Gastrocnemius medialis (tissue), 4 donors: ENCODE results near the gene SPEN. TPM values are rescaled to one million over a fixed set of nuclear protein-coding genes. Genes with fewer than 3 reads are reported as not detected.
"Not testable (repeated sequence)": the region's sequence is repeated elsewhere in the genome, so short reads cannot be mapped to it uniquely, and the experiment has no call there.

Experiments
- ATAC-seq, 2 donors: fragments of 150-250 bp; one replicate each; pipeline ENCODE4 v1.9.1; 2016
- DNase-seq, 2 donors: peaks; one replicate each; pipeline ENCODE4 v3.0.0-alpha.2; 2019
- H3K27ac ChIP-seq, 4 donors: fragments of 200-600 bp; sonication (generic); 1 replicate in 1 of 4; 2 replicates in 3 of 4; pipeline ENCODE4 v1.5.1; 2016 to 2018; ENCODE audit warnings: mild to moderate bottlenecking in 2 of 4, moderate library complexity in 1 of 4
- H3K27me3 ChIP-seq, 3 donors: fragments of 200-600 bp; sonication (generic) in 2 of 3; 1 replicate in 1 of 3; 2 replicates in 2 of 3; pipeline versions ENCODE4 v1.5.1 to v1.6.0; 2016 to 2019; ENCODE audit warnings: mild to moderate bottlenecking in 1 of 3, moderate library complexity in 1 of 3
- H3K36me3 ChIP-seq, 2 donors: fragments of 200-600 bp; sonication (generic) in 1 of 2; one replicate each; pipeline ENCODE4 v1.5.1; 2017 to 2018
- H3K4me1 ChIP-seq, 2 donors: fragments of 200-600 bp; sonication (generic) in 1 of 2; one replicate each; pipeline ENCODE4 v1.5.1; 2016 to 2017; ENCODE audit warnings: mild to moderate bottlenecking in 2 of 2
- H3K4me3 ChIP-seq, 4 donors: fragments of 200-600 bp; sonication (generic) in 3 of 4; 1 replicate in 1 of 4; 2 replicates in 3 of 4; pipeline ENCODE4 v1.5.1; 2016 to 2019; ENCODE audit warnings: mild to moderate bottlenecking in 2 of 4
- H3K9me3 ChIP-seq, 3 donors: fragments of 200-600 bp; sonication (generic) in 2 of 3; 1 replicate in 1 of 3; 2 replicates in 2 of 3; pipeline ENCODE4 v1.5.1; 2016 to 2019
- CTCF ChIP-seq, 5 experiments: fragments of 450-650 bp in 3 of 5; fragments of 200-600 bp in 2 of 5; sonication (generic) in 2 of 5; IDR thresholded peaks in 4 of 5; conservative IDR thresholded peaks in 1 of 5; 1 replicate in 4 of 5; 2 replicates in 1 of 5; pipeline ENCODE4 v1.5.1; 2016 to 2019; ENCODE audit warnings: antibody characterized with exemption in 5 of 5, mild to moderate bottlenecking in 3 of 5, moderate library complexity in 3 of 5
- POLR2A ChIP-seq, 2 donors: fragments of 450-650 bp; IDR thresholded peaks; one replicate each; pipeline ENCODE4 v1.6.1; 2017; ENCODE audit warnings: antibody characterized with exemption in 2 of 2, mild to moderate bottlenecking in 2 of 2, moderate library complexity in 2 of 2
- in situ Hi-C, 4 donors: fragments of 200-750 bp; cut with MboI; loops; one replicate each; pipeline versions ENCODE4 v1.15.0 to v1.8.0; 2017; ENCODE audit warnings: low sequenced_read_pairs in 4 of 4
- intact Hi-C: fragments of 100-400 bp; cut with DNase I; formaldehyde crosslinking; loops from one replicate; pipeline ENCODE4 v1.15.1; 2023; ENCODE audit warnings: low total_unique reads
- total RNA-seq, 4 donors: library from RNA; depleted of rRNA; stranded (reverse); fragments of >200 nt; gene quantifications; one replicate each; pipeline versions ENCODE4 v1.1.0 to v1.2.3, GENCODE V29; 2016

Gene SPEN
- total RNA-seq, 4 donors from 2014 or later = 21.7 to 55.5 (median 38.0) TPM

- intact Hi-C loops = loop anchor here (1.0 to 10.0 kb wide), 2 partner anchors 138 to 212 kb away; no protein-coding TSS in a partner anchor
- H3K9me3 ChIP-seq = no peaks in the 10 kb centered on the region
- TF ChIP-seq CTCF (IDR thresholded peaks at IDR 0.05 in 4 of 5, conservative IDR thresholded peaks at IDR 0.05 in 1 of 5) (no peak), POLR2A (IDR thresholded peaks at IDR 0.05) (no peak)
- H3K4me3 ChIP-seq = peak overlapping the region; percentile 71 to 98 (median 82)
- ATAC-seq = no peak
- DNase-seq = no peak
- H3K4me1 ChIP-seq = peaks cover 0 to 14% of the 10 kb centered on the region in 2 donors
- H3K36me3 ChIP-seq = no peaks in the 10 kb centered on the region
- peak overlapping the region; percentile 96 to 100 (median 98) for H3K27ac ChIP-seq
- H3K27me3 ChIP-seq = no peaks in the 10 kb centered on the region
- in situ Hi-C loops = loop anchor here in 1 of 4 donors (10.0 kb wide), 1 partner anchor 48 kb away; no protein-coding TSS in a partner anchor
Measured at GRCh38 chr1:15836772-15837669, 10.5 kb upstream of the SPEN start.

DNA sequence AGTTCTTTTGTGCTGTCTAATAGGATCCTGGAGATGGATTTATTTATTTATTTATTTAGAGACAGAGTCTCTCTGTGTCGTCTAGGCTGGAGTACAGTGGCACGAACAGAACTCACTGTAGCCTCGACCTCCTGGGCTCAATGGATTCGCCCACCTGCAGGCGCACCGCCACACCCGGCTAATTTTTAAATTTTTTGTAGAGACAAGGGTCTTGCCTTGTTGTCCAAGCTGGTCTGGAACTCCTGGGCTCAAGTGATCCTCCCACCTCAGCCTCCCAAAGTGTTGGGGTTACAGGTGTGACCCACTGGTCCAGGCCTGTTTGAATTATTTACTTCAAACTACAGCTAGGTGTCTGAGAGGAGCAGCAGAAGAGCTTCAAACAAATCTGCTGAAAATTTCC is 9.6 kb upstream of the SPEN start:
- DNase-seq (no peak), ATAC-seq (no peak)
- no peak for TF ChIP-seq POLR2A (IDR thresholded peaks at IDR 0.05)
- TF ChIP-seq CTCF (IDR thresholded peaks at IDR 0.05 in 4 of 5, conservative IDR thresholded peaks at IDR 0.05 in 1 of 5) = no peak
- in situ Hi-C loops (loop anchor here in 1 of 4 donors (10.0 kb wide), 1 partner anchor 47 kb away; no protein-coding TSS in a partner anchor), intact Hi-C loops (loop anchor here (10.0 kb wide), 1 partner anchor 213 kb away; no protein-coding TSS in a partner anchor)
- peak overlapping the region in 1 of 4 donors; percentile 96 for H3K27ac ChIP-seq
- peaks cover 0 to 11% of the 10 kb centered on the region in 2 donors for H3K4me1 ChIP-seq
- no peaks in the 10 kb centered on the region for H3K36me3 ChIP-seq
- H3K4me3 ChIP-seq = no peak overlapping the region
- H3K27me3 ChIP-seq = no peaks in the 10 kb centered on the region
- no peaks in the 10 kb centered on the region for H3K9me3 ChIP-seq

- no peak for TF ChIP-seq POLR2A (IDR thresholded peaks at IDR 0.05)
- intact Hi-C loops = loop anchor here (10.0 kb wide), 1 partner anchor 214 kb away; no protein-coding TSS in a partner anchor
- in situ Hi-C loops = loop anchor here in 1 of 4 donors (10.0 kb wide), 1 partner anchor 46 kb away; no protein-coding TSS in a partner anchor
Measured at GRCh38 chr1:15838721-15839120, 8.8 kb upstream of the SPEN start.

GRCh38 chr1:15843826-15844572 is 3.5 kb upstream of the SPEN start:
- in situ Hi-C loops (no loop called here), intact Hi-C loops (no loop called here)
- Histone ChIP-seq H3K27ac (peak overlapping the region; percentile 53 to 68 (median 54)), H3K36me3 (no peaks in the 10 kb centered on the region), H3K9me3 (no peaks in the 10 kb centered on the region), H3K4me3 (no peak overlapping the region), H3K4me1 (peaks cover 20 to 26% of the 10 kb centered on the region in 2 donors), H3K27me3 (no peaks in the 10 kb centered on the region)
- DNase-seq (no peak), ATAC-seq (no peak)
- TF ChIP-seq POLR2A (IDR thresholded peaks at IDR 0.05) (no peak), CTCF (IDR thresholded peaks at IDR 0.05 in 4 of 5, conservative IDR thresholded peaks at IDR 0.05 in 1 of 5) (no peak)

More at GRCh38 chr1:15838721-15839120, 8.8 kb upstream of the SPEN start:
- no peak for ATAC-seq
- no peak for DNase-seq
- Histone ChIP-seq H3K27ac (no peak overlapping the region), H3K9me3 (no peaks in the 10 kb centered on the region), H3K4me3 (no peak overlapping the region), H3K27me3 (no peaks in the 10 kb centered on the region), H3K36me3 (no peaks in the 10 kb centered on the region), H3K4me1 (peaks cover under 1 to 8% of the 10 kb centered on the region in 2 donors)

DNA sequence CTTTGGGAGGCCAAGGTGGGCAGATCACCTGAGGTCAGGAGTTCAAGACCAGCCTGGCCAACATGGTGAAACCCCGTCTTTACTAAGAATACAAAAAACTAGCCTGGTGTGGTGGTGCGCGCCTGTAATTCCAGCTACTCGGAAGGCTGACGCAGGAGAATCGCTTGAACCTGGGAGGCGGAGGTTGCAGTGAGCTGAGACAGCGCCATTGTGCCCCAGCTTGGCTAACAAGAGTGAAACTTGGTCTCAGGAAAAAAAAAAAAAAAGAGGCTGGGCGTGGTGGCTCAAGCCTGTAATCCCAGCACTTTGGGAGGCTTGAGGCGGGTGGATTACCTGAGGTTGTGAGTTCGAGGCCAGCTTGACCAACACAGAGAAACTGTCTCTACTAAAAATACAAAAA is 1.5 kb upstream of the SPEN start:
- H3K4me3 ChIP-seq, in situ Hi-C loops, intact Hi-C loops, ATAC-seq, H3K9me3 ChIP-seq, DNase-seq, H3K27me3 ChIP-seq, H3K36me3 ChIP-seq: not testable (repeated sequence)
- Histone ChIP-seq H3K27ac (peak overlapping the region in 3 of 4 donors; percentile 90 to 99 (median 97)), H3K4me1 (peaks cover 35 to 39% of the 10 kb centered on the region in 2 donors)
